Tibial artery (tissue), 4 donors: ENCODE results near the gene MEIKIN.

Experiments used
- DNase-seq, 2 donors: peaks; one replicate each; pipeline ENCODE4 v3.0.0-alpha.2; 2019
- H3K27ac ChIP-seq, 2 donors: fragments of 200-600 bp; sonication (generic) in 1 of 2; 1 replicate in 1 of 2; 2 replicates in 1 of 2; pipeline ENCODE4 v1.5.1; 2018 to 2019; ENCODE audit warnings: mild to moderate bottlenecking in 1 of 2
- H3K27me3 ChIP-seq, 2 donors: fragments of 200-600 bp; sonication (generic) in 1 of 2; one replicate each; pipeline versions ENCODE4 v1.5.1 to v1.6.0; 2016 to 2019
- H3K36me3 ChIP-seq, 3 donors: fragments of 200-600 bp; sonication (generic) in 2 of 3; one replicate each; pipeline ENCODE4 v1.5.1; 2016 to 2019; ENCODE audit warnings: mild to moderate bottlenecking in 2 of 3
- H3K4me1 ChIP-seq, 4 donors: fragments of 200-600 bp; sonication (generic) in 2 of 4; 1 replicate in 3 of 4; 2 replicates in 1 of 4; pipeline ENCODE4 v1.5.1; 2016 to 2019
- H3K4me3 ChIP-seq, 2 donors: fragments of 200-600 bp; sonication (generic) in 1 of 2; 1 replicate in 1 of 2; 2 replicates in 1 of 2; pipeline ENCODE4 v1.5.1; 2018 to 2019; ENCODE audit warnings: mild to moderate bottlenecking in 2 of 2
- H3K9me3 ChIP-seq, 3 donors: fragments of 200-600 bp; sonication (generic) in 1 of 3; one replicate each; pipeline ENCODE4 v1.5.1; 2016 to 2019
- intact Hi-C: fragments of 100-400 bp; cut with DNase I; formaldehyde crosslinking; loops from one replicate; pipeline ENCODE4 v1.15.0; 2023; ENCODE audit warnings: low total_unique reads
- TF ChIP-seq, protein P1 (sequence below), 2 experiments: fragments of 200-600 bp in 1 of 2; fragments of 450-650 bp in 1 of 2; IDR thresholded peaks; one replicate each; pipeline ENCODE4 v1.5.1; 2017 to 2019; ENCODE audit warnings: antibody characterized with exemption in 2 of 2, mild to moderate bottlenecking in 1 of 2, moderate library complexity in 1 of 2

MEIKIN gene

DNA sequence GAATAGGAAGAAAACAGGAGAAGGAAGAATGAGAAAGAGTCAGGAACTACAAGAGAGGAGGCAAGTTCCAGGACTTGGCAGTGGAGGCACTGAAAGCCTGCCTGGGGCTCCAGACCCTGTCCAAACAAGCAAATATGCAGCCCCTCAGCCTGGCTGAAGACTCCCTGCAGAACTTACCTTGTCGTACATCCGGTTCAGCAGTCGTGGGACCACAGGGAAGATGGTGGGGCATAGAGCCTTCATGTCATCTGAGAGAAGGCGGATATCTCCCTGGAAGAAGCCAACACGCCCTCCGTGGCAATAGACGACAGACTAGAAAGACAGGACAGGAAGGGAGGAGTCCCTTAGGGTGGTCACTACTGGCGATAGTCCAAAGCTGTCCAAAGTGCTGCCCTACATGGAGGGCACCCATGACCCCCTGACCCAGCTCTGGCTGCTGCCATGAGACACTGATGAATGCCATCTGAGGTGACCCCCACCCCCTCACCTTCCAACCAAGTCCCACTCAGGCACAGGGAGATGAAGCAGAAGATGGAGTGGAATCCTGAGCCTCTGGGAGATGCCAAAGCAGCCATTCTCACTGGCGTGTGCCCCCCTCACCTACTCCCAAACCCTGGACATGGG, 27.7 kb upstream of the MEIKIN start:
- TF ChIP-seq, protein P1, sequence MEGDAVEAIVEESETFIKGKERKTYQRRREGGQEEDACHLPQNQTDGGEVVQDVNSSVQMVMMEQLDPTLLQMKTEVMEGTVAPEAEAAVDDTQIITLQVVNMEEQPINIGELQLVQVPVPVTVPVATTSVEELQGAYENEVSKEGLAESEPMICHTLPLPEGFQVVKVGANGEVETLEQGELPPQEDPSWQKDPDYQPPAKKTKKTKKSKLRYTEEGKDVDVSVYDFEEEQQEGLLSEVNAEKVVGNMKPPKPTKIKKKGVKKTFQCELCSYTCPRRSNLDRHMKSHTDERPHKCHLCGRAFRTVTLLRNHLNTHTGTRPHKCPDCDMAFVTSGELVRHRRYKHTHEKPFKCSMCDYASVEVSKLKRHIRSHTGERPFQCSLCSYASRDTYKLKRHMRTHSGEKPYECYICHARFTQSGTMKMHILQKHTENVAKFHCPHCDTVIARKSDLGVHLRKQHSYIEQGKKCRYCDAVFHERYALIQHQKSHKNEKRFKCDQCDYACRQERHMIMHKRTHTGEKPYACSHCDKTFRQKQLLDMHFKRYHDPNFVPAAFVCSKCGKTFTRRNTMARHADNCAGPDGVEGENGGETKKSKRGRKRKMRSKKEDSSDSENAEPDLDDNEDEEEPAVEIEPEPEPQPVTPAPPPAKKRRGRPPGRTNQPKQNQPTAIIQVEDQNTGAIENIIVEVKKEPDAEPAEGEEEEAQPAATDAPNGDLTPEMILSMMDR (IDR thresholded peaks at IDR 0.05), result no peak
- no peak for DNase-seq
- no peaks in the 10 kb centered on the region for H3K9me3 ChIP-seq
- intact Hi-C loops, result no loop called here
- H3K27ac ChIP-seq, result no peak overlapping the region
- no peak overlapping the region for H3K4me3 ChIP-seq
- no peaks in the 10 kb centered on the region for H3K27me3 ChIP-seq
- no peaks in the 10 kb centered on the region for H3K36me3 ChIP-seq
- H3K4me1 ChIP-seq, result no peaks in the 10 kb centered on the region

DNA sequence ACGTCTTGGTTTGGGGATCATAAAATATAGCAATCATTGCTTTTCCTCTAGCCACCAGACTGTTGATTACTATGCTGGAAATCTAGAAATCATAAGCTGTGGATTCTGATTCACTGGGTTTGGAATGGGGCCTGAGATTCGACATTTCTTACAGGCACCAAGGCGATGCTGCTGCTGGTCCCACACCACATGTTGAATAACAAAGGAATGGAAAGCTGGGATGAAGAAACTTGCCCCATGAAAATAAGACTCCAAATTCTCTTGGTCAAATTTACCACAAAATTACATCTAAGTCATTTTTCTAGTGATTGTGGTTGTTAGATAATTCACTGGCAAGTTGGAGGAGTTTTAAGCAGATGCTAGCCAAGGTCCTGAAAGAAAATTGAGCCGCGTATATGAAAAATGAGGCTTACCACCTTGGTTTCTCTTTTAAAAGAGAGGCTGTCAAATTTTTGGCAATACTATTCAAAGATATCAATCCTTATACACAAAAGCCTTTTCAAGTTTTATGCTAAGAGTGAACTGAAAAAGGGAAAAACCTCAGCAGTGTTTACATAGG, 23.0 kb upstream of the MEIKIN start:
- DNase-seq, result no peak

DNA sequence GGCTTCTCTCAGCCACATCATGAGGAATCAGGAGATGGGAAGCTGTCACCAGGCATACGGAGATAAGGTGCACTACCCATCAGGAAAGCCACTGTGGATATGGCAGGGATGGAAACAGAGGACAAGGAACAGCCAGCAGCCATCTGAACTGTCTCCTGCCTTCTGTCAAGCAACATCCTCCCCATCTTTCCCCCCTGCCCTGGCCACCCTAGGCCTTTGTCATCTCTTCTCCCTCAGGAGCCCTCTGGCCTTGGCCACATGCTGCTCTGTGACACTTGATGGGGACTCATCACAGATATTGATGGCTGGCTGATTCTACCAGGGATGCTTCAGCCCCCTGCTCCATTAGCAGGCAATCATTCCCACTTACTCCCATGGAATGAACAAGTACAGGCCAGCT, 21.1 kb upstream of the MEIKIN start:
- Histone ChIP-seq H3K4me1 (no peaks in the 10 kb centered on the region), H3K9me3 (no peaks in the 10 kb centered on the region), H3K4me3 (no peak overlapping the region), H3K36me3 (no peaks in the 10 kb centered on the region), H3K27me3 (no peaks in the 10 kb centered on the region), H3K27ac (no peak overlapping the region)
- DNase-seq, result no peak
- intact Hi-C loops, result no loop called here
- TF ChIP-seq, protein P1 (IDR thresholded peaks at IDR 0.05), result no peak

More for the DNA sequence above, 23.0 kb upstream of the MEIKIN start:
- intact Hi-C loops, result no loop called here
- Histone ChIP-seq H3K27me3 (no peaks in the 10 kb centered on the region), H3K36me3 (no peaks in the 10 kb centered on the region), H3K27ac (no peak overlapping the region), H3K4me3 (no peak overlapping the region), H3K9me3 (no peaks in the 10 kb centered on the region), H3K4me1 (no peaks in the 10 kb centered on the region)
- TF ChIP-seq, protein P1 (IDR thresholded peaks at IDR 0.05), result no peak

DNA sequence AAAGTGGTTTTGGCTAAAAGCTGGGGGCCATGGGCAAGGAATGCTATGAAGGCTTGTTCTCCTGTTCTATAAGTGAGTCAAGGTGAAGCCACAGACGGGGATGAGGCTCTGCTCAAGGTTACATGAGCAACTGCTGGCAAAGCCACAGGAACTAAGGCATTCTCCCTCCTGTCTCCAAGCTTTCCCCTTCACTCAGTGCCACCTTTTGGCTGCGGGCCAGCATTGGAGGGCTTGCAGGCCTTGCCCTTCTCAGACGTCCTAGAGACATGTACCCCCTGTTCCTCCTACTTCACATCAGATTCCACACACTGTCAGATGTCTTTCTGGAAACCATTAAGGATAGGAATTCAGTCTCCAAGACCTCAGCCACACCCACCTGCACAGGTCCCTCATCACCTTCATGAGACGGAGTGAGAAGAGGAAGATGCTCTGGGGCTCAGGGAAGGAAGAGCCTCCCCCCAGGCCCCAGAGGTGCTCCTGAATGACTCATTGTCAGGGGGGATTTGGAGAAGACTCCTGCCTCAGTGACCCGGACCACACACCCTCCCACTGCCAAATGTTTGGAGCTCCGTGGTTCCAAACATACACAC, 20.5 kb upstream of the MEIKIN start:
- TF ChIP-seq, protein P1 (IDR thresholded peaks at IDR 0.05), result no peak
- DNase-seq, result no peak
- no peak overlapping the region for H3K27ac ChIP-seq
- no peaks in the 10 kb centered on the region for H3K9me3 ChIP-seq
- no peaks in the 10 kb centered on the region for H3K27me3 ChIP-seq
- no peaks in the 10 kb centered on the region for H3K4me1 ChIP-seq
- H3K4me3 ChIP-seq, result no peak overlapping the region
- H3K36me3 ChIP-seq, result no peaks in the 10 kb centered on the region
- intact Hi-C loops, result no loop called here

DNA sequence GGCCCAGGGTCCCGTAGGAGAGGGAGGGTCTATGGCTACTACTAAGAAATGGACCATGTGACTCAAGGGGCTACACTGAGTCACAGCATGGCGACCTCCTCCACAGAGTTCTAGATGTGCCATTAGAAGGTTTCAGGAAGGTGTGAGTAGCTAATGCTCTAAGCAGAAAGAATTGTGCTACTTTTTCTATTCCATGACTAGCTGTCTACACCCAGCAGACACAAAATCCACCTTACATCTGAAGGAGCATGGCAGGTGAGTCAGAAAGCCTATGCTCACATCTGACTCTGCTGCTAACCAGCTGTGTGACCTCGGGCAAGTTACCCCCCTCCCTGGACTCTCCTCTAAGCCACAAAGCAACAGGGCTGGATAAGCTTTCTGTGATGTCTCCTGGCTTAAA, 14.4 kb upstream of the MEIKIN start:
- TF ChIP-seq, protein P1 (IDR thresholded peaks at IDR 0.05), result no peak
- DNase-seq, result no peak
- Histone ChIP-seq H3K27me3 (no peaks in the 10 kb centered on the region), H3K4me3 (no peak overlapping the region), H3K36me3 (no peaks in the 10 kb centered on the region), H3K9me3 (no peaks in the 10 kb centered on the region), H3K4me1 (no peaks in the 10 kb centered on the region), H3K27ac (no peak overlapping the region)
- intact Hi-C loops, result no loop called here
